HEK293 (cell line): ENCODE measurements around the gene TRAPPC6A.

Experiments
- CTCF ChIA-PET: fragments of 350-600 bp; formaldehyde crosslinking; extraction: SDS; loops from one replicate; lab custom pipeline; 2021; ENCODE audit warnings: antibody characterized with exemption; lab: Yijun Ruan, JAX
- POLR2A ChIA-PET: fragments of 300-600 bp; formaldehyde crosslinking; extraction: SDS; loops from one replicate; lab custom pipeline; 2020; ENCODE audit warnings: antibody characterized with exemption, inconsistent platforms; lab: Yijun Ruan, JAX
- H3K27ac ChIP-seq: fragments of 200-500 bp; sonication (Bioruptor generic); 2 replicates; pipeline ENCODE4 v1.5.1; 2014; ENCODE audit warnings: low read depth, low read length, control low read depth, inconsistent platforms; ENCODE audit errors: extremely low read depth
- H3K36me3 ChIP-seq, 2 experiments: fragments of 200-500 bp in 1 of 2; sonication (Bioruptor generic) in 1 of 2; 1 replicate in 1 of 2; 2 replicates in 1 of 2; pipeline ENCODE4 v1.5.1; 2014 to 2017; ENCODE audit warnings: inconsistent platforms in 2 of 2, low read length in 2 of 2; ENCODE audit not compliant: control insufficient read depth in 2 of 2, insufficient read depth in 1 of 2
- H3K4me1 ChIP-seq: fragments of 200-500 bp; sonication (Bioruptor generic); 2 replicates; pipeline ENCODE4 v1.5.1; 2014; ENCODE audit warnings: mild to moderate bottlenecking, low read length, inconsistent platforms; ENCODE audit not compliant: control insufficient read depth, insufficient read depth
- H3K4me3 ChIP-seq: 2 replicates; pipeline ENCODE4 v1.5.1; 2011; ENCODE audit warnings: low read depth, mild to moderate bottlenecking, control low read depth, low read length, moderate library complexity
- H3K9me3 ChIP-seq: fragments of 200-500 bp; sonication (Bioruptor generic); 2 replicates; pipeline ENCODE4 v1.5.1; 2014; ENCODE audit warnings: low read depth, low read length, inconsistent platforms; ENCODE audit not compliant: control insufficient read depth, insufficient read depth
- ZNF132 ChIP-seq: fragments of 450-650 bp; formaldehyde crosslinking; IDR thresholded peaks from 2 replicates; pipeline ENCODE4 v1.5.1; 2017; ENCODE audit warnings: missing biosample characterization, missing genetic modification characterization, borderline replicate concordance
- ZNF48 ChIP-seq: fragments of 450-650 bp; formaldehyde crosslinking; IDR thresholded peaks from 2 replicates; pipeline ENCODE4 v1.5.1; 2016; ENCODE audit warnings: missing biosample characterization, missing genetic modification characterization
- ZNF792 ChIP-seq: fragments of 450-650 bp; formaldehyde crosslinking; IDR thresholded peaks from 2 replicates; pipeline ENCODE4 v1.5.1; 2016; ENCODE audit warnings: missing biosample characterization, missing genetic modification characterization
- TF ChIP-seq, protein P1 (sequence below): fragments of 450-650 bp; formaldehyde crosslinking; IDR thresholded peaks from 2 replicates; pipeline ENCODE4 v1.5.1; 2016; ENCODE audit warnings: missing biosample characterization, missing genetic modification characterization
- TF ChIP-seq, protein P2 (sequence below): fragments of 450-650 bp; formaldehyde crosslinking; IDR thresholded peaks from 2 replicates; pipeline ENCODE4 v1.5.1; 2017; ENCODE audit warnings: missing biosample characterization, missing genetic modification characterization
- TF ChIP-seq, protein P3 (sequence below): fragments of 450-650 bp; formaldehyde crosslinking; conservative IDR thresholded peaks from 2 replicates; pipeline ENCODE4 v1.5.1; 2016; ENCODE audit warnings: low read depth, missing biosample characterization, missing genetic modification characterization
- TF ChIP-seq, protein P4 (sequence below): fragments of 450-650 bp; formaldehyde crosslinking; IDR thresholded peaks from 2 replicates; pipeline ENCODE4 v1.5.1; 2016; ENCODE audit warnings: missing biosample characterization, missing genetic modification characterization
- TF ChIP-seq, protein P5 (sequence below): fragments of 450-650 bp; formaldehyde crosslinking; IDR thresholded peaks from 2 replicates; pipeline ENCODE4 v1.5.1; 2016; ENCODE audit warnings: missing biosample characterization, missing genetic modification characterization

Gene TRAPPC6A

DNA sequence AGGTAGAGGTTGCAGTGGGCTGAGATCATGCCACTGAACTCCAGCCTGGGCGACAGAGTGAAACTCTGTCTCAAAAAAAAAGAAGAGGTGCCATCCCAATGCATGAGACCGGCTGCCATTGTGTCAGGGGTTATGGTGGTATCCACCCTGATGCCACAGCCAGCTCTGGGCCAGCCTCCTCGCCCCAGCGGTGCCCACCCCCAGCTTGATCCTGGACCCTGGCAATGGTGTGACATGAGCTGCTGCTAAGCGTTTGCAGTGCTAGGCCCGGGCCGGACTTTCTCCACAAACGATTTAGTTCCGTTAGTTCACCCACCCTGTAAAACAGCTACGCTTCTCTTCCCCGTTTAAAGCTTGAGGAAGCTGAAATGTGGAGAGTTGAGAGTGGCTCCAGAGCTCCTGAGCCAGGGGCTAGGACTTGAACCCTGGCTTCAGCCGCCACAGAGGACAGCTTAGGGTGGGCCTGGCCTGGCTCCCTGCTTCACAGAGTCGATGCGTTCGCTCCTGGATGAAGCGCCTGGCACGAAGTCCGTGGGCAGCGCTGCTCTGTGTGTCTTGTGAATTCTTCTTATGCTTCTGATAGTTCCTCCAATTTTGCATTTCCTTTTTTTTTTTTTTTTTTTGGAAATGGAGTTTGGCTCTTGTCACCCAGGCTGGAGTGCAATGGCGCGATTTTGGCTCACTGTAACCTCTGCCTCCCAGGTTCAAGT lies 42.7 kb downstream of the TRAPPC6A start:
- Histone ChIP-seq H3K36me3 (no peaks in the 10 kb centered on the region; a peak in 1 of 3 replicates), H3K27ac (no peak overlapping the region), H3K4me3 (no peak overlapping the region), H3K4me1 (peaks cover 8% of the 10 kb centered on the region; the same call in 1 of the 2 replicates), H3K9me3 (no peaks in the 10 kb centered on the region)
- POLR2A ChIA-PET, result interaction anchor here (0.5 kb wide), 1 partner anchor 269 kb away, joined by 4 read pairs; no protein-coding TSS in a partner anchor
- no peak for TF ChIP-seq ZNF132 (tag by site-specific recombination)
- CTCF ChIA-PET, result interaction anchor here (0.7 to 3.2 kb wide), 3 partner anchors 8 to 1069 kb away, joined by 4 to 23 read pairs (median 6); no protein-coding TSS in a partner anchor

DNA sequence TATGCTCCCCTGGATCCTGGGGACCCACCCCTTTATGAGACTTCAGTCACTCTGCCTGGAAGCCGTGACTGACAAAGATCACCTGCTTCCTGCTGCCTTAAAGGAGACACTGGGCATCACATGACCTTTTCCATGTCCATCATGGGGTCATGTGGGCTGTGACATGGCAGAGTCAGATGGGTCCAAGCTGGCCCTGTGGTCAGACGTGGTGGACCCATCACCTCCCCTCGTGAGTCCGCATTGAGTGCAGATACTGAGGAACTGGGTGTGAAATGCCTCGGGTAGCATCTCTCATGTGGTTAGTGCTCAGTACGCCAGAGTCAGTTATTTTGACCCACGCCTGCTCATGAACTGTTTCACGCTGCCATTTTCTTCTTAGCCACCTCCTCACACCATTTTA lies 44.4 kb downstream of the TRAPPC6A start:
- ChIA-PET CTCF (interaction anchor here (1.4 kb wide), 1 partner anchor 10 kb away, joined by 9 read pairs; no protein-coding TSS in a partner anchor), POLR2A (interaction anchor here (0.5 kb wide), 1 partner anchor 10 kb away, joined by 3 read pairs; no protein-coding TSS in a partner anchor)
- Histone ChIP-seq H3K27ac (no peak overlapping the region), H3K9me3 (no peaks in the 10 kb centered on the region), H3K4me1 (peaks cover 9% of the 10 kb centered on the region; the same call in 1 of the 2 replicates), H3K36me3 (peaks cover 0 to 3% of the 10 kb centered on the region in 2 experiments; a peak in 2 of 3 replicates), H3K4me3 (no peak overlapping the region)
- TF ChIP-seq, protein P1, sequence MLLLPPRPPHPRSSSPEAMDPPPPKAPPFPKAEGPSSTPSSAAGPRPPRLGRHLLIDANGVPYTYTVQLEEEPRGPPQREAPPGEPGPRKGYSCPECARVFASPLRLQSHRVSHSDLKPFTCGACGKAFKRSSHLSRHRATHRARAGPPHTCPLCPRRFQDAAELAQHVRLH (tag by site-specific recombination), result no peak
- TF ChIP-seq, protein P2, sequence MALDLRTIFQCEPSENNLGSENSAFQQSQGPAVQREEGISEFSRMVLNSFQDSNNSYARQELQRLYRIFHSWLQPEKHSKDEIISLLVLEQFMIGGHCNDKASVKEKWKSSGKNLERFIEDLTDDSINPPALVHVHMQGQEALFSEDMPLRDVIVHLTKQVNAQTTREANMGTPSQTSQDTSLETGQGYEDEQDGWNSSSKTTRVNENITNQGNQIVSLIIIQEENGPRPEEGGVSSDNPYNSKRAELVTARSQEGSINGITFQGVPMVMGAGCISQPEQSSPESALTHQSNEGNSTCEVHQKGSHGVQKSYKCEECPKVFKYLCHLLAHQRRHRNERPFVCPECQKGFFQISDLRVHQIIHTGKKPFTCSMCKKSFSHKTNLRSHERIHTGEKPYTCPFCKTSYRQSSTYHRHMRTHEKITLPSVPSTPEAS (tag by site-specific recombination), result no peak
- TF ChIP-seq, protein P3, sequence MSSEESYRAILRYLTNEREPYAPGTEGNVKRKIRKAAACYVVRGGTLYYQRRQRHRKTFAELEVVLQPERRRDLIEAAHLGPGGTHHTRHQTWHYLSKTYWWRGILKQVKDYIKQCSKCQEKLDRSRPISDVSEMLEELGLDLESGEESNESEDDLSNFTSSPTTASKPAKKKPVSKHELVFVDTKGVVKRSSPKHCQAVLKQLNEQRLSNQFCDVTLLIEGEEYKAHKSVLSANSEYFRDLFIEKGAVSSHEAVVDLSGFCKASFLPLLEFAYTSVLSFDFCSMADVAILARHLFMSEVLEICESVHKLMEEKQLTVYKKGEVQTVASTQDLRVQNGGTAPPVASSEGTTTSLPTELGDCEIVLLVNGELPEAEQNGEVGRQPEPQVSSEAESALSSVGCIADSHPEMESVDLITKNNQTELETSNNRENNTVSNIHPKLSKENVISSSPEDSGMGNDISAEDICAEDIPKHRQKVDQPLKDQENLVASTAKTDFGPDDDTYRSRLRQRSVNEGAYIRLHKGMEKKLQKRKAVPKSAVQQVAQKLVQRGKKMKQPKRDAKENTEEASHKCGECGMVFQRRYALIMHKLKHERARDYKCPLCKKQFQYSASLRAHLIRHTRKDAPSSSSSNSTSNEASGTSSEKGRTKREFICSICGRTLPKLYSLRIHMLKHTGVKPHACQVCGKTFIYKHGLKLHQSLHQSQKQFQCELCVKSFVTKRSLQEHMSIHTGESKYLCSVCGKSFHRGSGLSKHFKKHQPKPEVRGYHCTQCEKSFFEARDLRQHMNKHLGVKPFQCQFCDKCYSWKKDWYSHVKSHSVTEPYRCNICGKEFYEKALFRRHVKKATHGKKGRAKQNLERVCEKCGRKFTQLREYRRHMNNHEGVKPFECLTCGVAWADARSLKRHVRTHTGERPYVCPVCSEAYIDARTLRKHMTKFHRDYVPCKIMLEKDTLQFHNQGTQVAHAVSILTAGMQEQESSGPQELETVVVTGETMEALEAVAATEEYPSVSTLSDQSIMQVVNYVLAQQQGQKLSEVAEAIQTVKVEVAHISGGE (tag by site-specific recombination), result no peak
- TF ChIP-seq, protein P4, sequence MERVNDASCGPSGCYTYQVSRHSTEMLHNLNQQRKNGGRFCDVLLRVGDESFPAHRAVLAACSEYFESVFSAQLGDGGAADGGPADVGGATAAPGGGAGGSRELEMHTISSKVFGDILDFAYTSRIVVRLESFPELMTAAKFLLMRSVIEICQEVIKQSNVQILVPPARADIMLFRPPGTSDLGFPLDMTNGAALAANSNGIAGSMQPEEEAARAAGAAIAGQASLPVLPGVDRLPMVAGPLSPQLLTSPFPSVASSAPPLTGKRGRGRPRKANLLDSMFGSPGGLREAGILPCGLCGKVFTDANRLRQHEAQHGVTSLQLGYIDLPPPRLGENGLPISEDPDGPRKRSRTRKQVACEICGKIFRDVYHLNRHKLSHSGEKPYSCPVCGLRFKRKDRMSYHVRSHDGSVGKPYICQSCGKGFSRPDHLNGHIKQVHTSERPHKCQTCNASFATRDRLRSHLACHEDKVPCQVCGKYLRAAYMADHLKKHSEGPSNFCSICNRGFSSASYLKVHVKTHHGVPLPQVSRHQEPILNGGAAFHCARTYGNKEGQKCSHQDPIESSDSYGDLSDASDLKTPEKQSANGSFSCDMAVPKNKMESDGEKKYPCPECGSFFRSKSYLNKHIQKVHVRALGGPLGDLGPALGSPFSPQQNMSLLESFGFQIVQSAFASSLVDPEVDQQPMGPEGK (tag by site-specific recombination), result no peak
- no peak for TF ChIP-seq ZNF792
- no peak for TF ChIP-seq ZNF48 (tag by site-specific recombination)
- TF ChIP-seq, protein P5, sequence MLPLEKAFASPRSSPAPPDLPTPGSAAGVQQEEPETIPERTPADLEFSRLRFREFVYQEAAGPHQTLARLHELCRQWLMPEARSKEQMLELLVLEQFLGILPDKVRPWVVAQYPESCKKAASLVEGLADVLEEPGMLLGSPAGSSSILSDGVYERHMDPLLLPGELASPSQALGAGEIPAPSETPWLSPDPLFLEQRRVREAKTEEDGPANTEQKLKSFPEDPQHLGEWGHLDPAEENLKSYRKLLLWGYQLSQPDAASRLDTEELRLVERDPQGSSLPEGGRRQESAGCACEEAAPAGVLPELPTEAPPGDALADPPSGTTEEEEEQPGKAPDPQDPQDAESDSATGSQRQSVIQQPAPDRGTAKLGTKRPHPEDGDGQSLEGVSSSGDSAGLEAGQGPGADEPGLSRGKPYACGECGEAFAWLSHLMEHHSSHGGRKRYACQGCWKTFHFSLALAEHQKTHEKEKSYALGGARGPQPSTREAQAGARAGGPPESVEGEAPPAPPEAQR (tag by site-specific recombination), result no peak
